ENCODE measurements around the gene SMARCAL1. TPM values are rescaled to one million over a fixed set of nuclear protein-coding genes. Genes with fewer than 3 reads are reported as not detected.

The SMARCAL1 gene
- total RNA-seq, 1 donor from 2014 or later: 35.2 TPM

- Histone ChIP-seq H3K4me3 (ENCODE audit: insufficient read depth, low read depth, low read length) (no peak overlapping the region), H2AFZ (ENCODE audit: low read depth, low read length) (no peak overlapping the region)
- TF ChIP-seq EZH2 (IDR thresholded peaks at IDR 0.05; ENCODE audit: insufficient read depth, low read length): no peak
Measured at GRCh38 chr2:216453955-216454614, 41.8 kb downstream of the SMARCAL1 start.

DNA sequence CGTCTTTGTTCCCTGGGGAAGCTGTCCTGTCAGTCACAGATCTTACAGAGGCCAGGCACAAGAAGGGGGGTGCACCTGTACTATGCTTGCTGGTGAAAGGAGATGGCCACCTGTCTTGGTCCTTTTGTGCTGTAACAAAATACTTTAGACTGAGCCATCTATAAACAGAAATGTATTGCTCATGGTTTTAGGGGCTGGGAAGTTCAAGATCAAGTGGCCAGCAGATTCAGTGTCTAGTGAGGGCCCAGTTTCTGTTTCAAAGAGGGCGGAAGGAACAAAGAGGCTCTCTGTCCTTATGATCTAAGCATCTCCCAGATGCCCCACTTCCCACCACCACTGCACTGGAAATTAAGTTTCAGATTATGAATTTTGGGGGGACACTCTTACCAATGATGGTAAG lies 50.9 kb downstream of the SMARCAL1 start:
- Histone ChIP-seq H3K4me2 (ENCODE audit: low read length) (no peak overlapping the region), H3K27ac (ENCODE audit: low read depth, low read length) (no peak overlapping the region), H3K4me3 (ENCODE audit: insufficient read depth, low read depth, low read length) (no peak overlapping the region), H3K9me3 (ENCODE audit: insufficient read depth, low read depth, low read length) (no peaks in the 10 kb centered on the region), H3K79me2 (ENCODE audit: insufficient read depth, low read length) (no peaks in the 10 kb centered on the region), H3K4me1 (ENCODE audit: insufficient read depth, low read length) (no peaks in the 10 kb centered on the region), H4K20me1 (ENCODE audit: insufficient read depth, low read length) (no peaks in the 10 kb centered on the region), H3K36me3 (ENCODE audit: insufficient read depth, low read length) (peaks cover 3% of the 10 kb centered on the region), H3K9ac (ENCODE audit: low read length) (no peak overlapping the region), H2AFZ (ENCODE audit: low read depth, low read length) (no peak overlapping the region), H3K27me3 (ENCODE audit: insufficient read depth, low read length) (no peaks in the 10 kb centered on the region)
- peaks cover 19% of the 10 kb centered on the region for H3K36me3 Mint-ChIP-seq (ENCODE audit: low read depth, unreplicated experiment)
- no peak for FAIRE-seq
- TF ChIP-seq CTCF (IDR thresholded peaks at IDR 0.05; ENCODE audit: insufficient read depth, low read depth, low read length): no peak
- TF ChIP-seq EZH2 (IDR thresholded peaks at IDR 0.05; ENCODE audit: insufficient read depth, low read length): no peak
- peaks cover 2% of the 10 kb centered on the region for H3K9me3 Mint-ChIP-seq (ENCODE audit: unreplicated experiment)
- no peak for DNase-seq (ENCODE audit: low read depth)
- H3K27ac Mint-ChIP-seq (ENCODE audit: unreplicated experiment): no peak overlapping the region
- H3K4me1 Mint-ChIP-seq (ENCODE audit: low read depth, unreplicated experiment): no peaks in the 10 kb centered on the region
- no peaks in the 10 kb centered on the region for H3K27me3 Mint-ChIP-seq (ENCODE audit: low read depth, unreplicated experiment)
- H3K4me3 Mint-ChIP-seq (ENCODE audit: unreplicated experiment): no peak overlapping the region

More at GRCh38 chr2:216453955-216454614, 41.8 kb downstream of the SMARCAL1 start:
- H3K27ac ChIP-seq (ENCODE audit: low read depth, low read length): no peak overlapping the region
- peaks cover 28% of the 10 kb centered on the region for H3K36me3 ChIP-seq (ENCODE audit: insufficient read depth, low read length)
- H3K27me3 ChIP-seq (ENCODE audit: insufficient read depth, low read length): no peaks in the 10 kb centered on the region
- no peak overlapping the region for H3K4me3 Mint-ChIP-seq (ENCODE audit: unreplicated experiment)
- H3K9me3 ChIP-seq (ENCODE audit: insufficient read depth, low read depth, low read length): no peaks in the 10 kb centered on the region
- no peak overlapping the region for H3K4me2 ChIP-seq (ENCODE audit: low read length)
- H3K79me2 ChIP-seq (ENCODE audit: insufficient read depth, low read length): no peaks in the 10 kb centered on the region
- peaks cover 58% of the 10 kb centered on the region for H3K36me3 Mint-ChIP-seq (ENCODE audit: low read depth, unreplicated experiment)
- FAIRE-seq: no peak
- H3K27ac Mint-ChIP-seq (ENCODE audit: unreplicated experiment): no peak overlapping the region
- no peak overlapping the region for H3K9ac ChIP-seq (ENCODE audit: low read length)
- DNase-seq (ENCODE audit: low read depth): no peak
- H3K4me1 ChIP-seq (ENCODE audit: insufficient read depth, low read length): no peaks in the 10 kb centered on the region
- peaks cover 10% of the 10 kb centered on the region for H3K9me3 Mint-ChIP-seq (ENCODE audit: unreplicated experiment)
- H4K20me1 ChIP-seq (ENCODE audit: insufficient read depth, low read length): no peaks in the 10 kb centered on the region
- no peaks in the 10 kb centered on the region for H3K27me3 Mint-ChIP-seq (ENCODE audit: low read depth, unreplicated experiment)
- H3K4me1 Mint-ChIP-seq (ENCODE audit: low read depth, unreplicated experiment): no peaks in the 10 kb centered on the region

GRCh38 chr2:216464104-216464720 lies 51.9 kb downstream of the SMARCAL1 start:
- H3K9me3 Mint-ChIP-seq (ENCODE audit: unreplicated experiment): peaks cover 2% of the 10 kb centered on the region
- H3K4me2 ChIP-seq (ENCODE audit: low read length): no peak overlapping the region
- no peaks in the 10 kb centered on the region for H3K27me3 ChIP-seq (ENCODE audit: insufficient read depth, low read length)
- peaks cover 19% of the 10 kb centered on the region for H3K36me3 Mint-ChIP-seq (ENCODE audit: low read depth, unreplicated experiment)
- no peaks in the 10 kb centered on the region for H3K27me3 Mint-ChIP-seq (ENCODE audit: low read depth, unreplicated experiment)
- peaks cover 7% of the 10 kb centered on the region for H3K36me3 ChIP-seq (ENCODE audit: insufficient read depth, low read length)
- H3K4me1 ChIP-seq (ENCODE audit: insufficient read depth, low read length): no peaks in the 10 kb centered on the region
- H4K20me1 ChIP-seq (ENCODE audit: insufficient read depth, low read length): no peaks in the 10 kb centered on the region
- no peak overlapping the region for H3K4me3 ChIP-seq (ENCODE audit: insufficient read depth, low read depth, low read length)
- no peaks in the 10 kb centered on the region for H3K4me1 Mint-ChIP-seq (ENCODE audit: low read depth, unreplicated experiment)
- H3K79me2 ChIP-seq (ENCODE audit: insufficient read depth, low read length): no peaks in the 10 kb centered on the region
- H3K27ac Mint-ChIP-seq (ENCODE audit: unreplicated experiment): no peak overlapping the region
- TF ChIP-seq EZH2 (IDR thresholded peaks at IDR 0.05; ENCODE audit: insufficient read depth, low read length) (no peak), CTCF (IDR thresholded peaks at IDR 0.05; ENCODE audit: insufficient read depth, low read depth, low read length) (no peak)
- no peak overlapping the region for H2AFZ ChIP-seq (ENCODE audit: low read depth, low read length)
- no peak overlapping the region for H3K9ac ChIP-seq (ENCODE audit: low read length)
- no peaks in the 10 kb centered on the region for H3K9me3 ChIP-seq (ENCODE audit: insufficient read depth, low read depth, low read length)
- no peak overlapping the region for H3K4me3 Mint-ChIP-seq (ENCODE audit: unreplicated experiment)
- no peak for FAIRE-seq
- no peak overlapping the region for H3K27ac ChIP-seq (ENCODE audit: low read depth, low read length)
- no peak for DNase-seq (ENCODE audit: low read depth)

Measured in astrocyte (in vitro differentiated cells and primary cell).